Smooth muscle cell (in vitro differentiated cells): Measurements from ENCODE around the gene C3orf22. TPM values are rescaled to one million over a fixed set of nuclear protein-coding genes. Genes with fewer than 3 reads are reported as not detected.

Source experiments
- DNase-seq: peaks from one replicate; lab custom pipeline; 2025; ENCODE audit not compliant: unreplicated experiment; lab: John Stamatoyannopoulos, UW
- H2AFZ ChIP-seq: fragments of 200-600 bp; sonication (generic); 2 replicates; pipeline ENCODE4 v1.6.0; 2016; ENCODE audit warnings: antibody characterized with exemption, low read depth, mild to moderate bottlenecking
- H3F3A ChIP-seq: fragments of 200-600 bp; sonication (generic); 2 replicates; pipeline ENCODE4 v1.6.0; 2017; ENCODE audit warnings: antibody characterized with exemption, low read depth
- H3K27ac ChIP-seq: fragments of 200-600 bp; sonication (generic); 2 replicates; pipeline ENCODE4 v1.5.1; 2016; ENCODE audit warnings: low read depth, mild to moderate bottlenecking
- H3K27me3 ChIP-seq: fragments of 200-600 bp; sonication (generic); 2 replicates; pipeline ENCODE4 v1.6.1; 2016; ENCODE audit warnings: low read depth, mild to moderate bottlenecking
- H3K36me3 ChIP-seq: fragments of 200-600 bp; sonication (generic); 2 replicates; pipeline ENCODE4 v1.5.1; 2016; ENCODE audit warnings: low read depth
- H3K4me1 ChIP-seq: fragments of 200-600 bp; sonication (generic); 2 replicates; pipeline ENCODE4 v1.5.1; 2016; ENCODE audit warnings: low read depth
- H3K4me2 ChIP-seq: fragments of 200-600 bp; sonication (generic); 2 replicates; pipeline ENCODE4 v1.6.0; 2016; ENCODE audit warnings: mild to moderate bottlenecking
- H3K4me3 ChIP-seq: fragments of 200-600 bp; sonication (generic); 2 replicates; pipeline ENCODE4 v1.5.1; 2016; ENCODE audit warnings: mild to moderate bottlenecking
- H3K79me2 ChIP-seq: fragments of 200-600 bp; sonication (generic); 2 replicates; pipeline ENCODE4 v1.6.0; 2016; ENCODE audit warnings: low read depth, mild to moderate bottlenecking
- H3K9ac ChIP-seq: fragments of 200-600 bp; sonication (generic); 2 replicates; pipeline ENCODE4 v1.6.0; 2016; ENCODE audit warnings: low read depth
- H3K9me3 ChIP-seq: fragments of 200-600 bp; sonication (generic); replicated peaks from 2 replicates; pipeline ENCODE4 v1.5.1; 2016; ENCODE audit warnings: low read depth
- H4K20me1 ChIP-seq: fragments of 200-600 bp; sonication (generic); 2 replicates; pipeline ENCODE4 v1.6.0; 2016; ENCODE audit warnings: low read depth
- WGBS: methylation state at CpG from one replicate; pipeline ENCODE4 v1.1.7; 2016; ENCODE audit warnings: low lambda C conversion rate; 5-methylcytosine and 5-hydroxymethylcytosine counted together
- polyA plus RNA-seq: library from polyadenylated mRNA; unstranded; fragments of >200 nt; fragmentation: Nextera tagmentation; extraction: Ambion mirVana; gene quantifications from 2 replicates; pipeline ENCODE4 v1.2.1, GENCODE V29; 2016
- total RNA-seq: library from RNA; depleted of rRNA; stranded (reverse); fragments of >200 nt; gene quantifications from 2 replicates; pipeline ENCODE4 v1.2.3, GENCODE V29; 2014
- TF ChIP-seq, protein P1 (sequence below): fragments of 200-600 bp; sonication (generic); IDR thresholded peaks from 2 replicates; pipeline ENCODE4 v1.5.1; 2017; ENCODE audit warnings: borderline replicate concordance, mild to moderate bottlenecking, antibody characterized with exemption; ENCODE audit not compliant: insufficient read depth, poor library complexity, severe bottlenecking

C3orf22 gene
- total and polyA plus RNA-seq, 2 experiments from 2014 or later = not detected

DNA sequence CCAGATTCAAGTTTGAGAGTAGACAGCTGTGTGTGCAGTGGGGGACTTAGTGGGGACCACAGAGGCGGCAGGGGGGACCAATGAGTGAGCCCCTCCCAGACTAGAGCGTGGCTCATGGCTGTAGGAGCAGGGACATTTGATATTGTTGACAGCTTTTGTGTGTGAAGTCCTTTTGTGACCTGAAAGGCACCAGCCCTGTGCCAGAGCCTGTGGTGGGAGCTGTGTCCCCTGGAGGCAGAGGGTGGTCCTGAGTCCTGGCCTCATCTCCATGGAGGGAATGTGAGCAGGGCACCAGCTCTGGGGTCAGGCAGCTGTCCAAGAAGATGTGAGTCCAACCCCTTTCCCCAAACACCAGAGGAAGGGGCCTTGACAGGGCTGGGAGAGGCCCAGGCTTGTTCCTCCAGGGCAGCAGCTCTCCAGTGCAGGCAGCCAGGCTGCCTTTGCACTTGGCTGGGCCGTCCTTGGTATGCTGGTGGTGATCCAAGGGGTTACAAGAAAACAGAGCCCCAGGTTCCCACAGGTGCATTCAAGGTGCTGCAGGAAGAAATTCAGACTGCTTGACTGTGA, 10.1 kb upstream of the C3orf22 start:
- Histone ChIP-seq H2AFZ (no peak overlapping the region), H3K4me1 (no peaks in the 10 kb centered on the region), H3K27ac (no peak overlapping the region), H3K79me2 (no peaks in the 10 kb centered on the region), H3K4me2 (no peak overlapping the region), H3K9me3 (no peaks in the 10 kb centered on the region), H3F3A (no peaks in the 10 kb centered on the region), H4K20me1 (no peaks in the 10 kb centered on the region), H3K4me3 (no peak overlapping the region), H3K27me3 (peaks cover 6% of the 10 kb centered on the region), H3K9ac (no peak overlapping the region), H3K36me3 (no peaks in the 10 kb centered on the region)
- TF ChIP-seq, protein P1, sequence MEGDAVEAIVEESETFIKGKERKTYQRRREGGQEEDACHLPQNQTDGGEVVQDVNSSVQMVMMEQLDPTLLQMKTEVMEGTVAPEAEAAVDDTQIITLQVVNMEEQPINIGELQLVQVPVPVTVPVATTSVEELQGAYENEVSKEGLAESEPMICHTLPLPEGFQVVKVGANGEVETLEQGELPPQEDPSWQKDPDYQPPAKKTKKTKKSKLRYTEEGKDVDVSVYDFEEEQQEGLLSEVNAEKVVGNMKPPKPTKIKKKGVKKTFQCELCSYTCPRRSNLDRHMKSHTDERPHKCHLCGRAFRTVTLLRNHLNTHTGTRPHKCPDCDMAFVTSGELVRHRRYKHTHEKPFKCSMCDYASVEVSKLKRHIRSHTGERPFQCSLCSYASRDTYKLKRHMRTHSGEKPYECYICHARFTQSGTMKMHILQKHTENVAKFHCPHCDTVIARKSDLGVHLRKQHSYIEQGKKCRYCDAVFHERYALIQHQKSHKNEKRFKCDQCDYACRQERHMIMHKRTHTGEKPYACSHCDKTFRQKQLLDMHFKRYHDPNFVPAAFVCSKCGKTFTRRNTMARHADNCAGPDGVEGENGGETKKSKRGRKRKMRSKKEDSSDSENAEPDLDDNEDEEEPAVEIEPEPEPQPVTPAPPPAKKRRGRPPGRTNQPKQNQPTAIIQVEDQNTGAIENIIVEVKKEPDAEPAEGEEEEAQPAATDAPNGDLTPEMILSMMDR = no peak
- WGBS = 77% methylated on average over 3 of the region's 3 CpGs
- no peak for DNase-seq

DNA sequence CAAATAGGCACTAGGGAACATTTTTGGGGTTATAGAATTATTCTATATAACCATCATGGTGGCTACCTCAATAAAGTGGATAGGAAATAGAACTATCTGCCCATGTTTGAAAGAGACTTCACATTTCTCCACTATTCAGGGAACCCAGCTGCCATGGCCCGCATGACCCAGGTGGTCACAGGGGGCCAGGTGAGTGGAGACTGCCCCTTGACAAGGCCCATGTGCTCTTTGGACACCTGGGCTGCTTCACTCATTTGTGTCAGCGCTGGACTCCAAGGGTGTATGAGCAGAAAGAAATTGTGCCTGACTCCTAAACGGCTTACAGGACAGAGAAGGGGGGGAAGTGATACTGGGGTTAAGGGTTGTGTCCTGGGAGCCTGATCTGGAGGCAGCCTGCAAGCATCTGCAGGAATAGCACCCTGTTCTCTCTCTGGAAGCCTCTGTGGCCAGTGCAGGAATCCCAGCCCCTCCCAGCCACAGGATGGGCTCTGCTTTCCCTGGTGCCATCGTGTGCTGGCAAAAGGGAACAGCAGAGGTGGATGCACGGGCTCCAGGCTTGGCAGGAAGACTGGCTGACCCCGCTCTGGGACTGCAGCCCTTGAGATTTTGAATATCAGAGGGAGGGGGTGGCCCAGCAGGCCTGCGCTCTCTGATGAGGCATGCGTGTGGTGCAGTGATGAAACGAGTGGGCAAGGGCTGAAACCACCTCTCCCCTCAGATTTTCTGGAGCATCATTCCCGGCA, 9.1 kb upstream of the C3orf22 start:
- Histone ChIP-seq H3K36me3 (no peaks in the 10 kb centered on the region), H3K9ac (no peak overlapping the region), H3K4me1 (no peaks in the 10 kb centered on the region), H3K27ac (no peak overlapping the region), H3K9me3 (no peaks in the 10 kb centered on the region), H3F3A (no peaks in the 10 kb centered on the region), H2AFZ (no peak overlapping the region), H4K20me1 (no peaks in the 10 kb centered on the region), H3K4me2 (no peak overlapping the region), H3K4me3 (no peak overlapping the region), H3K79me2 (no peaks in the 10 kb centered on the region), H3K27me3 (peaks cover 6% of the 10 kb centered on the region)
- DNase-seq = no peak
- TF ChIP-seq, protein P1 = no peak
- 70% methylated on average over 10 of the region's 10 CpGs for WGBS

DNA sequence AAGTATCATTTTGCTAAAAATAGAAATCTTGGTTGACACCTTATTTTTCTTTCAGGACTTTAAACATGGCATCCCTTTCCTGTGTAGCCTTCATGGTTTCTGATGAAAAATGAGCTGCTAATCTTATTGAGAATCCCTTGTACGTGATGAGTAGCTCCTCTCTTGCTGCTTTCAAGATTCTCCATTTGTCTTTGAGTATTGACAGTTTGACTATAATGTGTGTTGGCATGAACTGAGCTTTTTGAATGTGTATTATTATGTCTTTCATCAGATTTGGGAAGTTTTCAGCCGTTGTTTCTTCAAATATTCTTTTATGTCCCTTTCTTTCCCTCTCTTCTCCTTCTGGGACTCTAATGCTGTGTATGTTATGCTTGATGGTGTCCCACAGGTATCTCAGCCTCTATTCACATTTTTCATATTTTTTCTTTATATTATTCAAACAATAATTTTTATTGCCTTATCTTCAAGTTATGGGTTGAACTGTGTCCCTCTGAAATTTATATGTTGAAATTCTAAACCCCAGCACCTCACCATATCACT, 4.1 kb upstream of the C3orf22 start:
- Histone ChIP-seq H3K9me3 (no peaks in the 10 kb centered on the region), H3K9ac (no peak overlapping the region), H3K36me3 (no peaks in the 10 kb centered on the region), H3K4me3 (no peak overlapping the region), H3F3A (no peaks in the 10 kb centered on the region), H3K27me3 (peaks cover 10% of the 10 kb centered on the region), H3K27ac (no peak overlapping the region), H3K4me2 (no peak overlapping the region), H4K20me1 (no peaks in the 10 kb centered on the region), H3K79me2 (no peaks in the 10 kb centered on the region), H2AFZ (no peak overlapping the region), H3K4me1 (no peaks in the 10 kb centered on the region)
- no peak for DNase-seq
- TF ChIP-seq, protein P1 = no peak
- WGBS = 46% methylated on average over 2 of the region's 2 CpGs
